ENCODE data around the gene TESMIN. TPM values are rescaled to one million over a fixed set of nuclear protein-coding genes. Genes with fewer than 3 reads are reported as not detected.

Gene TESMIN
- polyA plus RNA-seq, 1 donor (not counting 4 experiments of a cell fraction or from before 2014, with no cell fraction given), result 4.0 TPM

GRCh38 chr11:68707527-68707926 is 43.8 kb downstream of the TESMIN start:
- no peaks in the 10 kb centered on the region for H3K27me3 ChIP-seq (ENCODE audit: control insufficient read depth, extremely low read depth, insufficient read depth, low read length)
- H4K20me1 ChIP-seq (ENCODE audit: control insufficient read depth, extremely low read depth, insufficient read depth, low read length), result no peaks in the 10 kb centered on the region
- no peak overlapping the region for H3K4me2 ChIP-seq (ENCODE audit: control insufficient read depth, extremely low read depth, insufficient read depth, low read depth, low read length)
- dilution Hi-C loops (cut with MboI; ENCODE audit: extremely low pct_ligation_motif_present, low sequenced_read_pairs), result no loop called here
- H3K36me3 ChIP-seq (ENCODE audit: control insufficient read depth in 2 of 2, extremely low read depth in 1 of 2, insufficient read depth in 2 of 2, low read length in 2 of 2), result no peaks in the 10 kb centered on the region
- no peak for FAIRE-seq
- H3K4me3 ChIP-seq (ENCODE audit: control insufficient read depth in 2 of 3, extremely low read depth in 1 of 3, insufficient read depth in 2 of 3, low read depth in 1 of 3, low read length in 3 of 3), result no peak overlapping the region
- H3K9me3 ChIP-seq (ENCODE audit: control insufficient read depth, low read depth, low read length), result no peaks in the 10 kb centered on the region
- no peaks in the 10 kb centered on the region for H3K9me1 ChIP-seq (ENCODE audit: control insufficient read depth, extremely low read depth, insufficient read depth, low read length)
- no peak overlapping the region for H3K9ac ChIP-seq (ENCODE audit: control insufficient read depth, extremely low read depth, insufficient read depth, low read length)
- no peak for DNase-seq (ENCODE audit: low read depth, low spot score)
- H2AFZ ChIP-seq (ENCODE audit: control insufficient read depth, low read length), result no peak overlapping the region
- no peak for TF ChIP-seq EZH2 (IDR thresholded peaks at IDR 0.05; ENCODE audit: low read length)
- TF ChIP-seq CTCF (optimal IDR thresholded peaks at IDR 0.05 in 1 of 3, IDR thresholded peaks at IDR 0.05 in 1 of 3, conservative IDR thresholded peaks at IDR 0.05 in 1 of 3; ENCODE audit: extremely low read depth in 1 of 3, insufficient read depth in 2 of 3, low read length in 3 of 3), result no peak
- H3K4me1 ChIP-seq (ENCODE audit: control insufficient read depth, extremely low read depth, insufficient read depth, low read length), result no peaks in the 10 kb centered on the region
- no peaks in the 10 kb centered on the region for H3K79me2 ChIP-seq (ENCODE audit: control insufficient read depth, insufficient read depth, low read length)
- H3K27ac ChIP-seq (ENCODE audit: control insufficient read depth, insufficient read depth, low read length), result no peak overlapping the region

GRCh38 chr11:68704887-68705286 is 46.4 kb downstream of the TESMIN start:
- Histone ChIP-seq H3K9me1 (ENCODE audit: control insufficient read depth, extremely low read depth, insufficient read depth, low read length) (no peaks in the 10 kb centered on the region), H3K79me2 (ENCODE audit: control insufficient read depth, insufficient read depth, low read length) (no peaks in the 10 kb centered on the region), H3K9ac (ENCODE audit: control insufficient read depth, extremely low read depth, insufficient read depth, low read length) (no peak overlapping the region), H2AFZ (ENCODE audit: control insufficient read depth, low read length) (no peak overlapping the region), H3K4me1 (ENCODE audit: control insufficient read depth, extremely low read depth, insufficient read depth, low read length) (no peaks in the 10 kb centered on the region), H3K4me2 (ENCODE audit: control insufficient read depth, extremely low read depth, insufficient read depth, low read depth, low read length) (no peak overlapping the region), H3K36me3 (ENCODE audit: control insufficient read depth in 2 of 2, extremely low read depth in 1 of 2, insufficient read depth in 2 of 2, low read length in 2 of 2) (no peaks in the 10 kb centered on the region), H3K9me3 (ENCODE audit: control insufficient read depth, low read depth, low read length) (no peaks in the 10 kb centered on the region), H3K4me3 (ENCODE audit: control insufficient read depth in 2 of 3, extremely low read depth in 1 of 3, insufficient read depth in 2 of 3, low read depth in 1 of 3, low read length in 3 of 3) (no peak overlapping the region), H4K20me1 (ENCODE audit: control insufficient read depth, extremely low read depth, insufficient read depth, low read length) (no peaks in the 10 kb centered on the region), H3K27ac (ENCODE audit: control insufficient read depth, insufficient read depth, low read length) (no peak overlapping the region), H3K27me3 (ENCODE audit: control insufficient read depth, extremely low read depth, insufficient read depth, low read length) (no peaks in the 10 kb centered on the region)
- no peak for TF ChIP-seq CTCF (optimal IDR thresholded peaks at IDR 0.05 in 1 of 3, IDR thresholded peaks at IDR 0.05 in 1 of 3, conservative IDR thresholded peaks at IDR 0.05 in 1 of 3; ENCODE audit: extremely low read depth in 1 of 3, insufficient read depth in 2 of 3, low read length in 3 of 3)
- no peak for TF ChIP-seq EZH2 (IDR thresholded peaks at IDR 0.05; ENCODE audit: low read length)
- DNase-seq (ENCODE audit: low read depth, low spot score) (no peak), FAIRE-seq (no peak)
- dilution Hi-C loops (cut with MboI; ENCODE audit: extremely low pct_ligation_motif_present, low sequenced_read_pairs), result no loop called here
